H9 (cell line): ENCODE data around the gene COG6. TPM values are rescaled to one million over a fixed set of nuclear protein-coding genes. Genes with fewer than 3 reads are reported as not detected.

ENCODE experiments used
- DNase-seq: peaks from one replicate; pipeline ENCODE4 v3.0.0-alpha.2; 2017
- H2AFZ ChIP-seq: one replicate; pipeline ENCODE4 v1.6.1; 2013; ENCODE audit warnings: mild to moderate bottlenecking, low read length, control low read depth, moderate library complexity
- H2AK5ac ChIP-seq: 2 replicates; pipeline ENCODE4 v1.6.1; 2013; ENCODE audit warnings: low read length, control low read depth, mixed read lengths; ENCODE audit not compliant: insufficient read length
- H2BK120ac ChIP-seq: one replicate; pipeline ENCODE4 v1.6.1; 2013; ENCODE audit warnings: low read depth, mild to moderate bottlenecking, low read length, control low read depth, inconsistent platforms; ENCODE audit not compliant: poor library complexity, severe bottlenecking
- H2BK12ac ChIP-seq: 2 replicates; pipeline ENCODE4 v1.6.1; 2013; ENCODE audit warnings: low read length, control low read depth, mixed read lengths, low read depth; ENCODE audit not compliant: insufficient read length
- H2BK15ac ChIP-seq: 2 replicates; pipeline ENCODE4 v1.6.1; 2013; ENCODE audit warnings: low read depth, low read length, control low read depth
- H2BK20ac ChIP-seq: one replicate; pipeline ENCODE4 v1.6.1; 2013; ENCODE audit warnings: low read depth, mild to moderate bottlenecking, low read length, control low read depth, inconsistent platforms; ENCODE audit not compliant: poor library complexity, severe bottlenecking
- H2BK5ac ChIP-seq: 2 replicates; pipeline ENCODE4 v1.6.1; 2013; ENCODE audit warnings: low read length, control low read depth, mixed read lengths; ENCODE audit not compliant: insufficient read length
- H3K14ac ChIP-seq: 2 replicates; pipeline ENCODE4 v1.6.1; 2013; ENCODE audit warnings: low read length, control low read depth; ENCODE audit not compliant: insufficient read depth
- H3K18ac ChIP-seq: 2 replicates; pipeline ENCODE4 v1.6.1; 2013; ENCODE audit warnings: low read depth, mild to moderate bottlenecking, mixed read lengths, low read length, control low read depth; ENCODE audit not compliant: insufficient read length
- H3K23ac ChIP-seq: 2 replicates; pipeline ENCODE4 v1.6.1; 2013; ENCODE audit warnings: low read length, control low read depth, mixed read lengths, low read depth; ENCODE audit not compliant: insufficient read length
- H3K23me2 ChIP-seq: 2 replicates; pipeline ENCODE4 v1.6.1; 2013; ENCODE audit warnings: low read depth, mild to moderate bottlenecking, mixed read lengths, low read length, control low read depth; ENCODE audit not compliant: insufficient read length, poor library complexity, severe bottlenecking
- H3K27ac ChIP-seq: 2 replicates; pipeline ENCODE4 v1.5.1; 2013; ENCODE audit warnings: low read length, control low read depth, mixed read lengths, low read depth; ENCODE audit not compliant: insufficient read length
- H3K27me3 ChIP-seq: 2 replicates; pipeline ENCODE4 v1.6.1; 2013; ENCODE audit warnings: low read length, control low read depth, inconsistent platforms; ENCODE audit not compliant: insufficient read depth
- H3K4ac ChIP-seq: 2 replicates; pipeline ENCODE4 v1.6.1; 2013; ENCODE audit warnings: low read depth, mild to moderate bottlenecking, control low read depth, inconsistent platforms, low read length, moderate library complexity
- H3K4me1 ChIP-seq: 2 replicates; pipeline ENCODE4 v1.6.1; 2013; ENCODE audit warnings: low read length, control low read depth, inconsistent platforms; ENCODE audit not compliant: insufficient read depth
- H3K4me2 ChIP-seq: 2 replicates; pipeline ENCODE4 v1.6.1; 2013; ENCODE audit warnings: low read length, control low read depth, mixed read lengths; ENCODE audit not compliant: insufficient read length, insufficient read depth
- H3K56ac ChIP-seq: 2 replicates; pipeline ENCODE4 v1.6.1; 2013; ENCODE audit warnings: low read depth, mild to moderate bottlenecking, mixed read lengths, low read length, control low read depth; ENCODE audit not compliant: insufficient read length
- H3K79me1 ChIP-seq: 2 replicates; pipeline ENCODE4 v1.6.1; 2013; ENCODE audit warnings: low read depth, mild to moderate bottlenecking, moderate library complexity, low read length, control low read depth, inconsistent platforms; ENCODE audit not compliant: insufficient read depth, poor library complexity, severe bottlenecking
- H3K79me2 ChIP-seq: 2 replicates; pipeline ENCODE4 v1.6.1; 2013; ENCODE audit warnings: low read length, control low read depth, inconsistent platforms; ENCODE audit not compliant: insufficient read depth
- H3K9ac ChIP-seq: 2 replicates; pipeline ENCODE4 v1.6.1; 2013; ENCODE audit warnings: low read length, control low read depth, mixed read lengths; ENCODE audit not compliant: insufficient read length; ENCODE audit errors: extremely low read depth
- H3K9me3 ChIP-seq: one replicate; pipeline ENCODE4 v1.6.1; 2013; ENCODE audit warnings: low read depth, low read length, inconsistent platforms; ENCODE audit not compliant: control insufficient read depth
- H3T11ph ChIP-seq: one replicate; pipeline ENCODE4 v1.6.1; 2013; ENCODE audit warnings: mild to moderate bottlenecking, low read length, control low read depth, inconsistent platforms
- H4K20me1 ChIP-seq: one replicate; pipeline ENCODE4 v1.6.1; 2013; ENCODE audit not compliant: control insufficient read depth, insufficient read length, insufficient read depth
- H4K5ac ChIP-seq: 2 replicates; pipeline ENCODE4 v1.6.1; 2013; ENCODE audit warnings: low read depth, mild to moderate bottlenecking, mixed read lengths, low read length, control low read depth; ENCODE audit not compliant: insufficient read length
- H4K8ac ChIP-seq: replicated peaks from 2 replicates; pipeline ENCODE4 v1.6.1; 2013; ENCODE audit warnings: low read length, control low read depth, mixed read lengths, low read depth; ENCODE audit not compliant: insufficient read length
- H4K91ac ChIP-seq: 2 replicates; pipeline ENCODE4 v1.6.1; 2013; ENCODE audit warnings: low read depth, mild to moderate bottlenecking, moderate library complexity, mixed read lengths, low read length, control low read depth; ENCODE audit not compliant: insufficient read length
- H3K27ac Mint-ChIP-seq, 3 experiments: 2 replicates in 2 of 3; 3 replicates in 1 of 3; pipeline ENCODE4 v1.8.0; 2020 to 2021; ENCODE audit warnings: mixed read lengths in 3 of 3, mild to moderate bottlenecking in 1 of 3, moderate library complexity in 1 of 3
- H3K27me3 Mint-ChIP-seq: 2 replicates; pipeline ENCODE4 v1.8.0; 2021; ENCODE audit warnings: low read depth, mild to moderate bottlenecking, moderate library complexity, mixed read lengths
- H3K36me3 Mint-ChIP-seq, 3 experiments: 2 replicates in 2 of 3; 3 replicates in 1 of 3; pipeline ENCODE4 v1.8.0; 2020 to 2021; ENCODE audit warnings: low read depth in 3 of 3, mixed read lengths in 3 of 3; ENCODE audit not compliant: insufficient read depth in 1 of 3
- H3K4me1 Mint-ChIP-seq, 2 experiments: 2 replicates each; pipeline ENCODE4 v1.8.0; 2020; ENCODE audit warnings: mixed read lengths in 2 of 2
- H3K4me3 Mint-ChIP-seq, 2 experiments: 2 replicates in 1 of 2; 3 replicates in 1 of 2; pipeline ENCODE4 v1.8.0; 2020 to 2021; ENCODE audit warnings: mild to moderate bottlenecking in 2 of 2, mixed read lengths in 2 of 2, moderate library complexity in 1 of 2
- H3K9me3 Mint-ChIP-seq, 2 experiments: 2 replicates in 1 of 2; 3 replicates in 1 of 2; pipeline ENCODE4 v1.8.0; 2020; ENCODE audit warnings: mild to moderate bottlenecking in 2 of 2, mixed read lengths in 2 of 2, moderate library complexity in 1 of 2
- WGBS: extraction: QIAGEN DNeasy Blood & Tissue Kit; methylation state at CpG from one replicate; pipeline ENCODE4 v1.1.7; 2013; ENCODE audit warnings: missing lambda C conversion rate, low lambda C conversion rate, mixed read lengths; ENCODE audit not compliant: insufficient read length; ENCODE audit errors: extremely low coverage; 5-methylcytosine and 5-hydroxymethylcytosine counted together
- total RNA-seq: library from RNA; stranded (reverse); gene quantifications from 2 replicates; pipeline ENCODE4 v1.2.1, GENCODE V29; 2021
- TF ChIP-seq, protein P1 (sequence below): fragments of 200-600 bp; sonication (generic); conservative IDR thresholded peaks from 3 replicates; pipeline ENCODE4 v1.8.0; 2021; ENCODE audit warnings: antibody characterized with exemption, mild to moderate bottlenecking

The COG6 gene
- total RNA-seq, 1 experiment from 2014 or later = 23.7 TPM

DNA sequence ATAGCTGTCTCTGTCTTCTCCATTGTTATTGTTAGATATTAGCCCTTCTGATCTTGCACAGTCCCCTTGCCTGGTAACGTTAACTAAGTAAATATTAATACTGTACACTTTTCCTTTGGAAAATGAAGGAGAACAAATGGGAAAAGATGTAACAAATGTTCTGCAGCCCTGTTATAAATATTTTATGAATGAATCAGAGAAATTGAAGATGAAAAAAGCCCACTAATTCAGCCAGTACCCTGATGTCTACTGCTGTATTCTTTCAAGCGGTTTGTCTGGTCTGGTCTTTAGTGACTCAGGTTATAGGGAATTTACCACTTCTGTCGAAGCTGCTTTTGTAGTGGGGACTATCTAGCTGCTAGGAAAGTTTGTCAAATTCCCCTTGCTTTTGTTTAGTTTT lies 121.0 kb downstream of the COG6 start:
- TF ChIP-seq, protein P1, sequence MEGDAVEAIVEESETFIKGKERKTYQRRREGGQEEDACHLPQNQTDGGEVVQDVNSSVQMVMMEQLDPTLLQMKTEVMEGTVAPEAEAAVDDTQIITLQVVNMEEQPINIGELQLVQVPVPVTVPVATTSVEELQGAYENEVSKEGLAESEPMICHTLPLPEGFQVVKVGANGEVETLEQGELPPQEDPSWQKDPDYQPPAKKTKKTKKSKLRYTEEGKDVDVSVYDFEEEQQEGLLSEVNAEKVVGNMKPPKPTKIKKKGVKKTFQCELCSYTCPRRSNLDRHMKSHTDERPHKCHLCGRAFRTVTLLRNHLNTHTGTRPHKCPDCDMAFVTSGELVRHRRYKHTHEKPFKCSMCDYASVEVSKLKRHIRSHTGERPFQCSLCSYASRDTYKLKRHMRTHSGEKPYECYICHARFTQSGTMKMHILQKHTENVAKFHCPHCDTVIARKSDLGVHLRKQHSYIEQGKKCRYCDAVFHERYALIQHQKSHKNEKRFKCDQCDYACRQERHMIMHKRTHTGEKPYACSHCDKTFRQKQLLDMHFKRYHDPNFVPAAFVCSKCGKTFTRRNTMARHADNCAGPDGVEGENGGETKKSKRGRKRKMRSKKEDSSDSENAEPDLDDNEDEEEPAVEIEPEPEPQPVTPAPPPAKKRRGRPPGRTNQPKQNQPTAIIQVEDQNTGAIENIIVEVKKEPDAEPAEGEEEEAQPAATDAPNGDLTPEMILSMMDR = no peak
- Histone ChIP-seq H3K27me3 (no peaks in the 10 kb centered on the region), H3K23ac (no peak overlapping the region), H4K5ac (no peak overlapping the region), H2BK120ac (no peak overlapping the region), H3K4me1 (no peaks in the 10 kb centered on the region), H2BK12ac (no peak overlapping the region), H3K27ac (no peak overlapping the region), H2AFZ (no peak overlapping the region), H3K4ac (no peak overlapping the region), H3K9me3 (no peaks in the 10 kb centered on the region), H3K56ac (no peak overlapping the region), H4K20me1 (no peaks in the 10 kb centered on the region), H3K9ac (no peak overlapping the region), H3K23me2 (no peaks in the 10 kb centered on the region), H3K18ac (no peak overlapping the region), H2BK5ac (no peak overlapping the region), H3K4me2 (no peak overlapping the region), H2AK5ac (no peak overlapping the region), H4K91ac (no peak overlapping the region), H3T11ph (no peak overlapping the region), H2BK15ac (no peak overlapping the region), H2BK20ac (no peak overlapping the region), H3K79me1 (no peaks in the 10 kb centered on the region), H3K79me2 (no peaks in the 10 kb centered on the region), H4K8ac (no peak overlapping the region), H3K14ac (no peak overlapping the region)
- Mint-ChIP-seq H3K27me3 (no peaks in the 10 kb centered on the region), H3K27ac (no peak overlapping the region), H3K9me3 (no peaks in the 10 kb centered on the region; a peak in 2 of 5 replicates), H3K4me1 (peaks cover 6 to 9% of the 10 kb centered on the region in 2 experiments; a peak in 3 of 4 replicates), H3K36me3 (no peaks in the 10 kb centered on the region), H3K4me3 (no peak overlapping the region)
- DNase-seq = no peak
- no CpG with 5 or more reads among the region's 3 CpGs for WGBS
